ENCODE results near the gene AGPAT4. TPM values are rescaled to one million over a fixed set of nuclear protein-coding genes. Genes with fewer than 3 reads are reported as not detected.

Gene AGPAT4
- total and polyA plus RNA-seq, 2 donors (not counting 3 experiments of a cell fraction or from before 2014, with no cell fraction given): 10.2 to 15.2 TPM

GRCh38 chr6:161198783-161199460, 74.9 kb downstream of the AGPAT4 start:
- Histone ChIP-seq H2AFZ (ENCODE audit: low read depth, low read length) (no peak overlapping the region), H3K27ac (ENCODE audit: insufficient read depth, low read depth, low read length) (no peak overlapping the region), H3K4me1 (ENCODE audit: control insufficient read depth, extremely low read depth, insufficient read depth, low read length) (no peaks in the 10 kb centered on the region), H4K20me1 (replicated peaks; ENCODE audit: control insufficient read depth, extremely low read depth, insufficient read depth, low read length) (no peaks in the 10 kb centered on the region), H3K79me2 (ENCODE audit: control insufficient read depth, insufficient read depth, low read length) (no peaks in the 10 kb centered on the region), H3K27me3 (ENCODE audit: control insufficient read depth in 2 of 2, insufficient read depth in 2 of 2, low read length in 2 of 2) (no peaks in the 10 kb centered on the region), H3K4me3 (replicated peaks in 1 of 3; ENCODE audit: insufficient read depth in 1 of 3, low read depth in 1 of 3, low read length in 3 of 3) (no peak overlapping the region), H3K9me1 (replicated peaks; ENCODE audit: control insufficient read depth, extremely low read depth, insufficient read depth, low read length) (no peaks in the 10 kb centered on the region), H3K9ac (replicated peaks; ENCODE audit: extremely low read depth, insufficient read depth, low read length) (no peak overlapping the region), H3K4me2 (ENCODE audit: insufficient read depth, low read length) (no peak overlapping the region), H3K36me3 (ENCODE audit: control insufficient read depth in 2 of 2, extremely low read depth in 1 of 2, insufficient read depth in 2 of 2, low read length in 2 of 2) (no peaks in the 10 kb centered on the region), H3K9me3 (replicated peaks; ENCODE audit: control insufficient read depth, insufficient read depth, low read length) (no peaks in the 10 kb centered on the region)
- dilution Hi-C loops (cut with MboI; ENCODE audit: extremely low pct_ligation_motif_present, low sequenced_read_pairs): no loop called here
- POLR2A ChIA-PET: no interaction called here
- CTCF ChIA-PET: no interaction called here
- TF ChIP-seq FOS (IDR thresholded peaks at IDR 0.05; ENCODE audit: borderline replicate concordance, insufficient read depth, low read length): no peak
- no peak for TF ChIP-seq JUN (IDR thresholded peaks at IDR 0.05; ENCODE audit: borderline replicate concordance, insufficient read depth, insufficient read length, low read depth)
- no peak for TF ChIP-seq GATA2 (IDR thresholded peaks at IDR 0.05; ENCODE audit: insufficient read depth, insufficient read length, low read depth, low read length)
- TF ChIP-seq POLR2A (IDR thresholded peaks at IDR 0.05; ENCODE audit: low read depth, low read length): no peak
- no peak for TF ChIP-seq MYC (IDR thresholded peaks at IDR 0.05; ENCODE audit: low read depth, low read length)
- no peak for TF ChIP-seq MAX (IDR thresholded peaks at IDR 0.05; ENCODE audit: insufficient read depth, insufficient read length)
- no peak for TF ChIP-seq EZH2 (IDR thresholded peaks at IDR 0.05; ENCODE audit: borderline replicate concordance, low read depth, low read length, severe bottlenecking)
- no peak for TF ChIP-seq CTCF (IDR thresholded peaks at IDR 0.05; ENCODE audit: extremely low read depth in 1 of 2, insufficient read depth in 1 of 2, low read depth in 1 of 2, low read length in 2 of 2)
- no peak for TF ChIP-seq POLR2AphosphoS5 (IDR thresholded peaks at IDR 0.05; ENCODE audit: insufficient read depth, low read depth, low read length)
- FAIRE-seq (no peak), DNase-seq (ENCODE audit: low read depth, low spot score) (no peak)
- intact Hi-C loops (cut with micrococcal nuclease): no loop called here
- BruUV-seq (replicated peaks): no TSS peak
